ENCODE measurements around the gene YDJC. TPM values are rescaled to one million over a fixed set of nuclear protein-coding genes. Genes with fewer than 3 reads are reported as not detected.
A peak's percentile ranks its signal among the peaks of the same experiment; 100 is the strongest.

The YDJC gene
- total RNA-seq, 1 experiment from 2014 or later, result 57.9 TPM

DNA sequence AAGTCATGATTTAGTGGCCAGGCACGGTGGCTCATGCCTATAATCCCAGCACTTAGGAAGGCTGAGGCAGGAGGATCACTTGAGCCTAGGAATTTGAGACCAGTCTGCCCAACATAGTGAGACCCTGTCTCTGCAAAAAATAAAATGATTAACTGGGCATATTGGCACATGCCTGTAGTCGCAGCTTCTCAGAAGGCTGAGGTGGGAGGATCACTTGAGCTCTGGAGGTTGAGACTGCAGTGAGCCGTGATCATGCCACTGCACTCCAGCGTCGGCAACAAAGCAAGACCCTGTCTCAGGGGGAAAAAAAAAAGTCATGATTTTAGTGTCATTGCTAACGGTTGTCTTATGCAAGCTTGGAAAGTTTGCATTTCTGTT, 50.4 kb downstream of the YDJC start:
- Mint-ChIP-seq H3K9me3 (ENCODE audit: low read depth, unreplicated experiment) (no peaks in the 10 kb centered on the region), H3K36me3 (ENCODE audit: insufficient read depth, unreplicated experiment) (peaks cover 40% of the 10 kb centered on the region), H3K27ac (ENCODE audit: unreplicated experiment) (no peak overlapping the region), H3K4me1 (ENCODE audit: low read depth, unreplicated experiment) (peaks cover 43% of the 10 kb centered on the region), H3K27me3 (ENCODE audit: unreplicated experiment) (no peaks in the 10 kb centered on the region), H3K4me3 (ENCODE audit: low read depth, unreplicated experiment) (no peak overlapping the region)
- TF ChIP-seq, protein P1, sequence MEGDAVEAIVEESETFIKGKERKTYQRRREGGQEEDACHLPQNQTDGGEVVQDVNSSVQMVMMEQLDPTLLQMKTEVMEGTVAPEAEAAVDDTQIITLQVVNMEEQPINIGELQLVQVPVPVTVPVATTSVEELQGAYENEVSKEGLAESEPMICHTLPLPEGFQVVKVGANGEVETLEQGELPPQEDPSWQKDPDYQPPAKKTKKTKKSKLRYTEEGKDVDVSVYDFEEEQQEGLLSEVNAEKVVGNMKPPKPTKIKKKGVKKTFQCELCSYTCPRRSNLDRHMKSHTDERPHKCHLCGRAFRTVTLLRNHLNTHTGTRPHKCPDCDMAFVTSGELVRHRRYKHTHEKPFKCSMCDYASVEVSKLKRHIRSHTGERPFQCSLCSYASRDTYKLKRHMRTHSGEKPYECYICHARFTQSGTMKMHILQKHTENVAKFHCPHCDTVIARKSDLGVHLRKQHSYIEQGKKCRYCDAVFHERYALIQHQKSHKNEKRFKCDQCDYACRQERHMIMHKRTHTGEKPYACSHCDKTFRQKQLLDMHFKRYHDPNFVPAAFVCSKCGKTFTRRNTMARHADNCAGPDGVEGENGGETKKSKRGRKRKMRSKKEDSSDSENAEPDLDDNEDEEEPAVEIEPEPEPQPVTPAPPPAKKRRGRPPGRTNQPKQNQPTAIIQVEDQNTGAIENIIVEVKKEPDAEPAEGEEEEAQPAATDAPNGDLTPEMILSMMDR (IDR thresholded peaks at IDR 0.05; ENCODE audit: unreplicated experiment), result no peak
- intact Hi-C loops (cut with micrococcal nuclease; ENCODE audit: unreplicated experiment), result no loop called here
- BruUV-seq (replicated peaks), result no TSS peak
- DNase-seq, result no peak
- CTCF ChIA-PET, result interaction anchor here (1.1 to 1.2 kb wide), 2 partner anchors 13 to 41 kb away, joined by 3 read pairs; no protein-coding TSS in a partner anchor

Small RNA genes within 50 kb of the gene (microRNA-seq; reads per million reads assigned to microRNA genes)
- gene MIR130B, result 5,175 reads per million, percentile 92 among the genes with 10 or more reads in this experiment
- 254 reads per million, percentile 73 among the genes with 10 or more reads in this experiment for gene MIR301B

Other genes with a start within 250 kb of the YDJC start
- 0.17 TPM in 1 of 2 replicates, not detected in the other for gene RIMBP3B, start 246.3 kb downstream of the YDJC start, total RNA-seq (2022)
- gene HIC2, start 212.7 kb downstream of the YDJC start, total RNA-seq (2022), result 7.7 and 8.2 TPM in 2 replicates
- gene TMEM191C, start 162.6 kb downstream of the YDJC start, total RNA-seq (2022), result 2.2 and 2.6 TPM in 2 replicates
- gene RIMBP3C, start 78.6 kb downstream of the YDJC start, total RNA-seq (2022), result 0.17 TPM in 1 of 2 replicates, not detected in the other
- 65.8 and 66.6 TPM in 2 replicates for gene UBE2L3, start 62.3 kb downstream of the YDJC start, total RNA-seq (2022)
- gene CCDC116, start 2.7 kb upstream of the YDJC start, total RNA-seq (2022), result 0.17 TPM in 1 of 2 replicates, not detected in the other
- 87.0 and 88.2 TPM in 2 replicates for gene SDF2L1, start 12.3 kb upstream of the YDJC start, total RNA-seq (2022)
- gene PPIL2, start 36.0 kb upstream of the YDJC start, total RNA-seq (2022), result 46.9 and 50.5 TPM in 2 replicates
- gene YPEL1, start 105.8 kb upstream of the YDJC start, total RNA-seq (2022), result 1.7 and 3.3 TPM in 2 replicates
- gene MAPK1, start 237.6 kb upstream of the YDJC start, total RNA-seq (2022), result 144 and 157 TPM in 2 replicates

Data from Calu3 (cell line).